GM23338 (cell line): Measurements from ENCODE around the gene PCDHGB5. TPM values are rescaled to one million over a fixed set of nuclear protein-coding genes. Genes with fewer than 3 reads are reported as not detected.
A peak's percentile ranks its signal among the peaks of the same experiment; 100 is the strongest.

ENCODE experiments used
- ATAC-seq: fragments of 200-7000 bp; cut with Tn5 transposase; 3 replicates; pipeline ENCODE4 v1.9.1; 2020
- DNase-seq: peaks from one replicate; pipeline ENCODE4 v3.0.0-alpha.2; 2015; ENCODE audit warnings: low spot score
- H2AFZ ChIP-seq: fragments of 200-600 bp; sonication (generic); 2 replicates; pipeline ENCODE4 v1.8.0; 2016; ENCODE audit warnings: antibody characterized with exemption, mild to moderate bottlenecking, moderate library complexity
- H3F3A ChIP-seq: fragments of 200-600 bp; sonication (generic); replicated peaks from 2 replicates; pipeline ENCODE4 v1.8.0; 2017; ENCODE audit warnings: antibody characterized with exemption, mixed run types, low read depth
- H3K27ac ChIP-seq: fragments of 200-600 bp; sonication (generic); 2 replicates; pipeline ENCODE4 v1.6.1; 2016; ENCODE audit warnings: low read depth
- H3K27me3 ChIP-seq: fragments of 200-600 bp; sonication (generic); 2 replicates; pipeline ENCODE4 v1.8.0; 2016; ENCODE audit warnings: mild to moderate bottlenecking, mixed run types, moderate library complexity; ENCODE audit not compliant: insufficient read depth
- H3K36me3 ChIP-seq: fragments of 200-600 bp; sonication (generic); 2 replicates; pipeline ENCODE4 v1.8.0; 2016; ENCODE audit warnings: mild to moderate bottlenecking; ENCODE audit not compliant: insufficient read depth
- H3K4me1 ChIP-seq: fragments of 200-600 bp; sonication (generic); 2 replicates; pipeline ENCODE4 v1.8.0; 2016; ENCODE audit warnings: mild to moderate bottlenecking, moderate library complexity; ENCODE audit not compliant: insufficient read depth
- H3K4me2 ChIP-seq: fragments of 200-600 bp; sonication (generic); 2 replicates; pipeline ENCODE4 v1.7.1; 2017; ENCODE audit warnings: mixed run types
- H3K4me3 ChIP-seq: fragments of 200-600 bp; sonication (generic); 2 replicates; pipeline ENCODE4 v1.6.1; 2016; ENCODE audit warnings: mixed run types
- H3K79me2 ChIP-seq: fragments of 200-600 bp; sonication (generic); replicated peaks from 2 replicates; pipeline ENCODE4 v1.8.0; 2017; ENCODE audit warnings: mild to moderate bottlenecking; ENCODE audit not compliant: insufficient read depth
- H3K9me2 ChIP-seq: fragments of 200-600 bp; sonication (generic); 2 replicates; pipeline ENCODE4 v1.8.0; 2017; ENCODE audit not compliant: insufficient read depth
- H4K20me1 ChIP-seq: fragments of 200-600 bp; sonication (generic); replicated peaks from 2 replicates; pipeline ENCODE4 v1.8.0; 2017; ENCODE audit warnings: mild to moderate bottlenecking; ENCODE audit not compliant: insufficient read depth
- H3K27ac Mint-ChIP-seq: 2 replicates; pipeline ENCODE4 v1.8.0; 2020; ENCODE audit warnings: inconsistent platforms, mild to moderate bottlenecking, moderate library complexity, mixed read lengths
- H3K27me3 Mint-ChIP-seq: 3 replicates; pipeline ENCODE4 v1.8.0; 2022; ENCODE audit warnings: low read depth, mild to moderate bottlenecking, moderate library complexity, mixed read lengths, inconsistent platforms; ENCODE audit not compliant: insufficient read depth, poor library complexity
- H3K36me3 Mint-ChIP-seq: 3 replicates; pipeline ENCODE4 v1.8.0; 2021; ENCODE audit warnings: low read depth, mild to moderate bottlenecking, inconsistent platforms, moderate library complexity, mixed read lengths
- H3K4me1 Mint-ChIP-seq: 3 replicates; pipeline ENCODE4 v1.8.0; 2020; ENCODE audit warnings: mild to moderate bottlenecking, inconsistent platforms, mixed read lengths
- H3K4me3 Mint-ChIP-seq: 3 replicates; pipeline ENCODE4 v1.8.0; 2021; ENCODE audit warnings: moderate library complexity, mild to moderate bottlenecking, inconsistent platforms, mixed read lengths
- H3K9me3 Mint-ChIP-seq: 3 replicates; pipeline ENCODE4 v1.8.0; 2020; ENCODE audit warnings: moderate library complexity, mild to moderate bottlenecking, inconsistent platforms, mixed read lengths
- CTCF ChIP-seq, 2 experiments: fragments of 200-600 bp in 1 of 2; sonication (generic) in 1 of 2; conservative IDR thresholded peaks; 2 replicates each; pipeline versions ENCODE4 v1.5.1 to v1.6.1; 2016 to 2017; ENCODE audit warnings: antibody characterized with exemption in 2 of 2, low read depth in 2 of 2, mild to moderate bottlenecking in 2 of 2, moderate library complexity in 1 of 2
- ETS1 ChIP-seq: IDR thresholded peaks from 2 replicates; pipeline ENCODE4 v1.6.1; 2016; ENCODE audit warnings: antibody characterized with exemption
- JUNB ChIP-seq: IDR thresholded peaks from one replicate; pipeline ENCODE4 v1.6.1; 2016; ENCODE audit warnings: antibody characterized with exemption; ENCODE audit not compliant: unreplicated experiment
- REST ChIP-seq: IDR thresholded peaks from one replicate; pipeline ENCODE4 v1.6.1; 2018; ENCODE audit warnings: antibody characterized with exemption; ENCODE audit not compliant: unreplicated experiment
- polyA plus RNA-seq: library from polyadenylated mRNA; unstranded; fragments of >200 nt; fragmentation: Nextera tagmentation; extraction: Ambion mirVana; gene quantifications from 2 replicates; pipeline ENCODE4 v1.2.1, GENCODE V29; 2016
- total RNA-seq: library from RNA; depleted of rRNA; stranded (reverse); fragments of >200 nt; shearing (Covaris generic); gene quantifications from 2 replicates; pipeline ENCODE4 v1.2.3, GENCODE V29; 2014

The PCDHGB5 gene
- total and polyA plus RNA-seq, 2 experiments from 2014 or later, result 2.5 to 18.5 TPM

DNA sequence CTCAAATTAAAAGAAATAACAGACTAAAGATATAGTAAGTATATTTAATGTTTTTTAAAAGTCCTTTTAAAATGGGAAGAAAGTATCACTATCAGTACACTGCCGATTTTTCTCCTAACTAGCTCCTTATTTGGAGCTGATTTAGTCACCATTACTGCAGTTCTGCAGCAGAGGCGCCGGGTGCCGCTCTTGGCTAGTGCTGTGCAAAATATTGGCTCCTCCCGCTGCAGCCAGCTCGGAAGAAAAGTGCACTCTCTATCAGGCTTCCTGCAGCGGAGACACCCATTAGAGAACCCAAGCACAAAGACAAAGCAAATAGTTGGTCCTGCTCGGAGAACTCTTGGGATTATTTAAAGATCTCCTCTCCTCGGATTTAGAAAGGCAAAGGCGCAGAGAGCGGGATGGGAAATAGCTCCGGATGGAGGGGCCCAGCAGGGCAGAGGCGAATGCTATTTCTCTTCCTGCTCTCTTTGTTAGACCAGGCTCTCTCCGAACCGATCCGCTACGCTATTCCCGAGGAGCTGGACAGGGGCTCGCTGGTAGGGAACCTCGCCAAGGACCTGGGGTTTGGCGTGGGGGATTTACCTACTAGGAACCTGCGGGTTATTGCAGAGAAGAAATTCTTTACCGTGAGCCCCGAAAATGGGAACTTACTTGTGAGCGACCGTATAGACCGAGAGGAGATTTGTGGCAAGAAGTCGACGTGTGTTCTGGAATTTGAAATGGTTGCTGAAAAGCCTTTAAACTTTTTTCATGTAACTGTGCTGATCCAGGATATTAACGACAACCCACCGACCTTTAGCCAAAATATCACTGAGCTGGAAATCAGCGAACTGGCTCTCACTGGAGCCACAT is 27.5 kb upstream of the PCDHGB5 start, which contains the start of gene PCDHGB3:
PCDHGB3 (plus strand) TSS at position 249 of the 855 bp plus-strand sequence; CDS start at position 402, 153 bp downstream.
- H3K27ac Mint-ChIP-seq, result no peak within 1 kb of the TSS
- Histone ChIP-seq H2AFZ (no peak within 1 kb of the TSS), H3F3A (no peaks in the 10 kb centered on the region), H3K36me3 (peaks cover under 1% of the 10 kb centered on the region; the same call in 1 of the 2 replicates), H4K20me1 (no peaks in the 10 kb centered on the region), H3K79me2 (no peaks in the 10 kb centered on the region), H3K9me2 (no peaks in the 10 kb centered on the region), H3K4me1 (no peaks in the 10 kb centered on the region), H3K4me2 (no peak within 1 kb of the TSS), H3K27ac (no peak within 1 kb of the TSS), H3K27me3 (no peaks in the 10 kb centered on the region), H3K4me3 (no peak within 1 kb of the TSS)
- peak; percentile 52 for ATAC-seq
- H3K27me3 Mint-ChIP-seq, result peaks cover 9% of the 10 kb centered on the region
- DNase-seq, result peak; percentile 77
- TF ChIP-seq CTCF (conservative IDR thresholded peaks at IDR 0.05; ENCODE audit: low read depth in 2 of 2) (peak; percentile 55 to 62), JUNB (no peak)
- peaks cover 55% of the 10 kb centered on the region for H3K36me3 Mint-ChIP-seq
- H3K4me1 Mint-ChIP-seq, result peaks cover 2% of the 10 kb centered on the region; the same call in 1 of the 3 replicates
- no peak within 1 kb of the TSS for H3K4me3 Mint-ChIP-seq
- H3K9me3 Mint-ChIP-seq, result peaks cover 66% of the 10 kb centered on the region

GRCh38 chr5:141371572-141372475 is 25.9 kb upstream of the PCDHGB5 start:
- H3K36me3 Mint-ChIP-seq, result peaks cover 54% of the 10 kb centered on the region

More at GRCh38 chr5:141371572-141372475, 25.9 kb upstream of the PCDHGB5 start:
- no peaks in the 10 kb centered on the region for H3K4me1 ChIP-seq
- H2AFZ ChIP-seq, result no peak overlapping the region
- Mint-ChIP-seq H3K27me3 (peaks cover 6% of the 10 kb centered on the region), H3K27ac (no peak overlapping the region), H3K4me3 (no peak overlapping the region), H3K9me3 (peaks cover 63% of the 10 kb centered on the region), H3K4me1 (peaks cover 2% of the 10 kb centered on the region; the same call in 1 of the 3 replicates)
- H3K4me2 ChIP-seq, result no peak overlapping the region
- no peak for DNase-seq
- no peaks in the 10 kb centered on the region for H3F3A ChIP-seq
- H3K27ac ChIP-seq, result no peak overlapping the region
- no peaks in the 10 kb centered on the region for H3K9me2 ChIP-seq
- H4K20me1 ChIP-seq, result no peaks in the 10 kb centered on the region
- H3K36me3 ChIP-seq, result no peaks in the 10 kb centered on the region
- TF ChIP-seq REST (no peak), ETS1 (no peak), CTCF (conservative IDR thresholded peaks at IDR 0.05; ENCODE audit: low read depth in 2 of 2) (no peak)
- no peaks in the 10 kb centered on the region for H3K27me3 ChIP-seq
- no peak for ATAC-seq
- H3K4me3 ChIP-seq, result no peak overlapping the region
- no peaks in the 10 kb centered on the region for H3K79me2 ChIP-seq
